Measurements from ENCODE around the gene SSBP4. TPM values are rescaled to one million over a fixed set of nuclear protein-coding genes. Genes with fewer than 3 reads are reported as not detected.

Gene SSBP4
- total and polyA plus RNA-seq, 4 donors: 4.0 to 19.0 (median 11.5) TPM

- TF ChIP-seq FOXA2 (IDR thresholded peaks at IDR 0.05) (no peak), MAX (IDR thresholded peaks at IDR 0.05) (no peak), ZBTB33 (IDR thresholded peaks at IDR 0.05) (no peak)
Observed at GRCh38 chr19:18390065-18390907, 28.9 kb upstream of the SSBP4 start (continued).

- no peak for DNase-seq (ENCODE audit: low spot score)
- Histone ChIP-seq H3K9ac (ENCODE audit: low read depth in 1 of 2, low read length in 2 of 2) (no peak overlapping the region), H3K9me3 (ENCODE audit: control insufficient read depth in 4 of 4, low read length in 3 of 4) (no peaks in the 10 kb centered on the region), H3K27me3 (ENCODE audit: control insufficient read depth in 4 of 4, insufficient read depth in 4 of 4, low read length in 3 of 4) (no peaks in the 10 kb centered on the region), H3K27ac (ENCODE audit: low read depth in 1 of 2, low read length in 2 of 2) (no peak overlapping the region), H3K36me3 (ENCODE audit: control insufficient read depth in 4 of 4, insufficient read depth in 3 of 4, low read depth in 1 of 4, low read length in 3 of 4) (peaks cover 0 to 5% (median 0%) of the 10 kb centered on the region in 4 donors), H3K4me3 (ENCODE audit: low read depth in 1 of 3, low read length in 3 of 3) (no peak overlapping the region), H3K4me1 (ENCODE audit: control insufficient read depth in 4 of 4, insufficient read depth in 4 of 4, low read length in 3 of 4) (peaks cover 7 to 17% (median 12%) of the 10 kb centered on the region in 4 donors)
- 83% methylated on average over 9 of the region's 9 CpGs for WGBS
- TF ChIP-seq GABPA (IDR thresholded peaks at IDR 0.05 in 1 of 2, conservative IDR thresholded peaks at IDR 0.05 in 1 of 2): no peak
- TF ChIP-seq JUND (IDR thresholded peaks at IDR 0.05): no peak
- no peak for TF ChIP-seq HNF4A (conservative IDR thresholded peaks at IDR 0.05)
- TF ChIP-seq ATF3 (IDR thresholded peaks at IDR 0.05): no peak
- no peak for TF ChIP-seq MAX (IDR thresholded peaks at IDR 0.05)
- no peak for TF ChIP-seq RXRA (IDR thresholded peaks at IDR 0.05)
- TF ChIP-seq SP1 (IDR thresholded peaks at IDR 0.05): no peak
- no peak for TF ChIP-seq EGR1 (IDR thresholded peaks at IDR 0.05; ENCODE audit: low read depth in 2 of 2)
- TF ChIP-seq NR2F2 (IDR thresholded peaks at IDR 0.05): no peak
- no peak for TF ChIP-seq TAF1 (conservative IDR thresholded peaks at IDR 0.05)
- no peak for TF ChIP-seq RAD21 (IDR thresholded peaks at IDR 0.05)
- TF ChIP-seq FOXA1 (IDR thresholded peaks at IDR 0.05): no peak
- TF ChIP-seq CTCF (IDR thresholded peaks at IDR 0.05; ENCODE audit: low read depth, low read length, missing input control): no peak
- TF ChIP-seq ZBTB33 (IDR thresholded peaks at IDR 0.05): no peak
- no peak for TF ChIP-seq REST (IDR thresholded peaks at IDR 0.05)
- TF ChIP-seq YY1 (IDR thresholded peaks at IDR 0.05): no peak
Observed at GRCh38 chr19:18391509-18392075, 27.6 kb upstream of the SSBP4 start.
